ELR (cell line): ENCODE data around the gene GNAT2.

Source experiments
- DNase-seq: peaks from one replicate; pipeline ENCODE4 v3.0.0-alpha.2; 2015; ENCODE audit warnings: low read depth

GNAT2 gene

GRCh38 chr1:109557520-109557919 is 61.9 kb downstream of the GNAT2 start:
- no peak for DNase-seq

DNA sequence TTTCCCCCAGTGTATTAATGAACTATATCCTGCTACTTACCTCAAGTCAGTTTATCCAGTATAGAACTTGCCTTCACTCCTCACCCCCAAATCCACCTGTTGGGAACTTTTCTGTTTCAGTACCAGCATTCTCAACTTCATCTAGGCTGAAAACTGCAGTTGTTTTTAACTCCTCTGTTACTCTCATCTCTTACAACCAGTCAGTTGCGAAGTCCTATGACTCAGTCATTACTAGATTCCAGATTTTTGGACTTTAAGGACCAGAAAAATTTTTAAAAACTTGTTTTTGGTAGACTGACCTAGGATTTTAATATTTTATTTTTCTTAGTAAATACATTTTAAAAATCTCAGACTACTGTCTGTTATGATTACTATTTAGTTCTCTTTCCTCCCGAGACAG is 62.9 kb downstream of the GNAT2 start:
- DNase-seq, result peak; percentile 33
